H9 (cell line): ENCODE results near the gene TIMM10B. TPM values are rescaled to one million over a fixed set of nuclear protein-coding genes. Genes with fewer than 3 reads are reported as not detected.
A peak's percentile ranks its signal among the peaks of the same experiment; 100 is the strongest.

Experiments
- DNase-seq: peaks from one replicate; pipeline ENCODE4 v3.0.0-alpha.2; 2017
- H2AFZ ChIP-seq: one replicate; pipeline ENCODE4 v1.6.1; 2013; ENCODE audit warnings: mild to moderate bottlenecking, low read length, control low read depth, moderate library complexity
- H2AK5ac ChIP-seq: 2 replicates; pipeline ENCODE4 v1.6.1; 2013; ENCODE audit warnings: low read length, control low read depth, mixed read lengths; ENCODE audit not compliant: insufficient read length
- H2BK120ac ChIP-seq: one replicate; pipeline ENCODE4 v1.6.1; 2013; ENCODE audit warnings: low read depth, mild to moderate bottlenecking, low read length, control low read depth, inconsistent platforms; ENCODE audit not compliant: poor library complexity, severe bottlenecking
- H2BK12ac ChIP-seq: 2 replicates; pipeline ENCODE4 v1.6.1; 2013; ENCODE audit warnings: low read length, control low read depth, mixed read lengths, low read depth; ENCODE audit not compliant: insufficient read length
- H2BK15ac ChIP-seq: 2 replicates; pipeline ENCODE4 v1.6.1; 2013; ENCODE audit warnings: low read depth, low read length, control low read depth
- H2BK20ac ChIP-seq: one replicate; pipeline ENCODE4 v1.6.1; 2013; ENCODE audit warnings: low read depth, mild to moderate bottlenecking, low read length, control low read depth, inconsistent platforms; ENCODE audit not compliant: poor library complexity, severe bottlenecking
- H2BK5ac ChIP-seq: 2 replicates; pipeline ENCODE4 v1.6.1; 2013; ENCODE audit warnings: low read length, control low read depth, mixed read lengths; ENCODE audit not compliant: insufficient read length
- H3K14ac ChIP-seq: 2 replicates; pipeline ENCODE4 v1.6.1; 2013; ENCODE audit warnings: low read length, control low read depth; ENCODE audit not compliant: insufficient read depth
- H3K18ac ChIP-seq: 2 replicates; pipeline ENCODE4 v1.6.1; 2013; ENCODE audit warnings: low read depth, mild to moderate bottlenecking, mixed read lengths, low read length, control low read depth; ENCODE audit not compliant: insufficient read length
- H3K23ac ChIP-seq: 2 replicates; pipeline ENCODE4 v1.6.1; 2013; ENCODE audit warnings: low read length, control low read depth, mixed read lengths, low read depth; ENCODE audit not compliant: insufficient read length
- H3K23me2 ChIP-seq: 2 replicates; pipeline ENCODE4 v1.6.1; 2013; ENCODE audit warnings: low read depth, mild to moderate bottlenecking, mixed read lengths, low read length, control low read depth; ENCODE audit not compliant: insufficient read length, poor library complexity, severe bottlenecking
- H3K27ac ChIP-seq: 2 replicates; pipeline ENCODE4 v1.5.1; 2013; ENCODE audit warnings: low read length, control low read depth, mixed read lengths, low read depth; ENCODE audit not compliant: insufficient read length
- H3K27me3 ChIP-seq: 2 replicates; pipeline ENCODE4 v1.6.1; 2013; ENCODE audit warnings: low read length, control low read depth, inconsistent platforms; ENCODE audit not compliant: insufficient read depth
- H3K4ac ChIP-seq: 2 replicates; pipeline ENCODE4 v1.6.1; 2013; ENCODE audit warnings: low read depth, mild to moderate bottlenecking, control low read depth, inconsistent platforms, low read length, moderate library complexity
- H3K4me1 ChIP-seq: 2 replicates; pipeline ENCODE4 v1.6.1; 2013; ENCODE audit warnings: low read length, control low read depth, inconsistent platforms; ENCODE audit not compliant: insufficient read depth
- H3K4me2 ChIP-seq: 2 replicates; pipeline ENCODE4 v1.6.1; 2013; ENCODE audit warnings: low read length, control low read depth, mixed read lengths; ENCODE audit not compliant: insufficient read length, insufficient read depth
- H3K56ac ChIP-seq: 2 replicates; pipeline ENCODE4 v1.6.1; 2013; ENCODE audit warnings: low read depth, mild to moderate bottlenecking, mixed read lengths, low read length, control low read depth; ENCODE audit not compliant: insufficient read length
- H3K79me1 ChIP-seq: 2 replicates; pipeline ENCODE4 v1.6.1; 2013; ENCODE audit warnings: low read depth, mild to moderate bottlenecking, moderate library complexity, low read length, control low read depth, inconsistent platforms; ENCODE audit not compliant: insufficient read depth, poor library complexity, severe bottlenecking
- H3K79me2 ChIP-seq: 2 replicates; pipeline ENCODE4 v1.6.1; 2013; ENCODE audit warnings: low read length, control low read depth, inconsistent platforms; ENCODE audit not compliant: insufficient read depth
- H3K9ac ChIP-seq: 2 replicates; pipeline ENCODE4 v1.6.1; 2013; ENCODE audit warnings: low read length, control low read depth, mixed read lengths; ENCODE audit not compliant: insufficient read length; ENCODE audit errors: extremely low read depth
- H3K9me3 ChIP-seq: one replicate; pipeline ENCODE4 v1.6.1; 2013; ENCODE audit warnings: low read depth, low read length, inconsistent platforms; ENCODE audit not compliant: control insufficient read depth
- H3T11ph ChIP-seq: one replicate; pipeline ENCODE4 v1.6.1; 2013; ENCODE audit warnings: mild to moderate bottlenecking, low read length, control low read depth, inconsistent platforms
- H4K20me1 ChIP-seq: one replicate; pipeline ENCODE4 v1.6.1; 2013; ENCODE audit not compliant: control insufficient read depth, insufficient read length, insufficient read depth
- H4K5ac ChIP-seq: 2 replicates; pipeline ENCODE4 v1.6.1; 2013; ENCODE audit warnings: low read depth, mild to moderate bottlenecking, mixed read lengths, low read length, control low read depth; ENCODE audit not compliant: insufficient read length
- H4K8ac ChIP-seq: replicated peaks from 2 replicates; pipeline ENCODE4 v1.6.1; 2013; ENCODE audit warnings: low read length, control low read depth, mixed read lengths, low read depth; ENCODE audit not compliant: insufficient read length
- H4K91ac ChIP-seq: 2 replicates; pipeline ENCODE4 v1.6.1; 2013; ENCODE audit warnings: low read depth, mild to moderate bottlenecking, moderate library complexity, mixed read lengths, low read length, control low read depth; ENCODE audit not compliant: insufficient read length
- H3K27ac Mint-ChIP-seq, 3 experiments: 2 replicates in 2 of 3; 3 replicates in 1 of 3; pipeline ENCODE4 v1.8.0; 2020 to 2021; ENCODE audit warnings: mixed read lengths in 3 of 3, mild to moderate bottlenecking in 1 of 3, moderate library complexity in 1 of 3
- H3K27me3 Mint-ChIP-seq: 2 replicates; pipeline ENCODE4 v1.8.0; 2021; ENCODE audit warnings: low read depth, mild to moderate bottlenecking, moderate library complexity, mixed read lengths
- H3K36me3 Mint-ChIP-seq, 3 experiments: 2 replicates in 2 of 3; 3 replicates in 1 of 3; pipeline ENCODE4 v1.8.0; 2020 to 2021; ENCODE audit warnings: low read depth in 3 of 3, mixed read lengths in 3 of 3; ENCODE audit not compliant: insufficient read depth in 1 of 3
- H3K4me1 Mint-ChIP-seq, 2 experiments: 2 replicates each; pipeline ENCODE4 v1.8.0; 2020; ENCODE audit warnings: mixed read lengths in 2 of 2
- H3K4me3 Mint-ChIP-seq, 2 experiments: 2 replicates in 1 of 2; 3 replicates in 1 of 2; pipeline ENCODE4 v1.8.0; 2020 to 2021; ENCODE audit warnings: mild to moderate bottlenecking in 2 of 2, mixed read lengths in 2 of 2, moderate library complexity in 1 of 2
- H3K9me3 Mint-ChIP-seq, 2 experiments: 2 replicates in 1 of 2; 3 replicates in 1 of 2; pipeline ENCODE4 v1.8.0; 2020; ENCODE audit warnings: mild to moderate bottlenecking in 2 of 2, mixed read lengths in 2 of 2, moderate library complexity in 1 of 2
- CTCF ChIP-seq: fragments of 200-600 bp; sonication (generic); conservative IDR thresholded peaks from 3 replicates; pipeline ENCODE4 v1.8.0; 2021; ENCODE audit warnings: antibody characterized with exemption, mild to moderate bottlenecking
- WGBS: extraction: QIAGEN DNeasy Blood & Tissue Kit; methylation state at CpG from one replicate; pipeline ENCODE4 v1.1.7; 2013; ENCODE audit warnings: missing lambda C conversion rate, low lambda C conversion rate, mixed read lengths; ENCODE audit not compliant: insufficient read length; ENCODE audit errors: extremely low coverage; 5-methylcytosine and 5-hydroxymethylcytosine counted together
- total RNA-seq: library from RNA; stranded (reverse); gene quantifications from 2 replicates; pipeline ENCODE4 v1.2.1, GENCODE V29; 2021

TIMM10B gene
- total RNA-seq, 1 experiment from 2014 or later: 49.9 TPM

GRCh38 chr11:6457581-6458320 is 23.6 kb upstream of the TIMM10B start:
- no CpG with 5 or more reads among the region's 26 CpGs for WGBS
- Histone ChIP-seq H3K27me3 (no peaks in the 10 kb centered on the region), H3K56ac (no peak overlapping the region), H4K5ac (no peak overlapping the region), H2BK12ac (no peak overlapping the region), H3K14ac (no peak overlapping the region), H3K27ac (no peak overlapping the region), H3K23ac (no peak overlapping the region), H3K18ac (no peak overlapping the region), H3K23me2 (no peaks in the 10 kb centered on the region), H2AFZ (no peak overlapping the region), H3K9ac (no peak overlapping the region), H2BK20ac (no peak overlapping the region), H3T11ph (no peak overlapping the region), H4K91ac (no peak overlapping the region), H2BK120ac (no peak overlapping the region), H3K4me1 (no peaks in the 10 kb centered on the region), H3K79me1 (no peaks in the 10 kb centered on the region), H3K4me2 (no peak overlapping the region), H3K9me3 (no peaks in the 10 kb centered on the region), H2BK15ac (no peak overlapping the region), H2AK5ac (no peak overlapping the region), H2BK5ac (no peak overlapping the region), H3K79me2 (no peaks in the 10 kb centered on the region), H4K20me1 (no peaks in the 10 kb centered on the region), H3K4ac (no peak overlapping the region), H4K8ac (no peak overlapping the region)
- TF ChIP-seq CTCF: no peak
- no peaks in the 10 kb centered on the region for H3K9me3 Mint-ChIP-seq
- peak overlapping the region in 1 of 3 experiments; percentile 2; a peak in 1 of 7 replicates for H3K27ac Mint-ChIP-seq
- H3K4me3 Mint-ChIP-seq: no peak overlapping the region
- DNase-seq: no peak
- peaks cover 0 to 21% (median 6%) of the 10 kb centered on the region in 3 experiments; a peak in 3 of 7 replicates for H3K36me3 Mint-ChIP-seq
- no peaks in the 10 kb centered on the region for H3K27me3 Mint-ChIP-seq
- no peaks in the 10 kb centered on the region for H3K4me1 Mint-ChIP-seq
